Neural progenitor cell (in vitro differentiated cells): ENCODE measurements around the gene VTCN1. TPM values are rescaled to one million over a fixed set of nuclear protein-coding genes. Genes with fewer than 3 reads are reported as not detected.

Experiments used
- DNase-seq: peaks from one replicate; pipeline ENCODE4 v3.0.0-alpha.2; 2016; ENCODE audit warnings: low spot score
- H2AFZ ChIP-seq: fragments of 200-600 bp; sonication (generic); replicated peaks from 2 replicates; pipeline ENCODE4 v1.6.1; 2016; ENCODE audit warnings: antibody characterized with exemption
- H3F3A ChIP-seq: fragments of 200-600 bp; sonication (generic); 2 replicates; pipeline ENCODE4 v1.6.1; 2016; ENCODE audit warnings: antibody characterized with exemption, low read depth
- H3K27ac ChIP-seq: fragments of 200-600 bp; sonication (generic); 2 replicates; pipeline ENCODE4 v1.5.1; 2016; ENCODE audit warnings: mild to moderate bottlenecking
- H3K27me3 ChIP-seq: fragments of 200-600 bp; sonication (generic); 2 replicates; pipeline ENCODE4 v1.6.1; 2016; ENCODE audit warnings: mild to moderate bottlenecking, moderate library complexity
- H3K36me3 ChIP-seq: fragments of 200-600 bp; sonication (generic); 2 replicates; pipeline ENCODE4 v1.5.1; 2016
- H3K4me1 ChIP-seq: fragments of 200-600 bp; sonication (generic); 2 replicates; pipeline ENCODE4 v1.6.1; 2016; ENCODE audit warnings: mixed run types
- H3K4me2 ChIP-seq: fragments of 200-600 bp; sonication (generic); 2 replicates; pipeline ENCODE4 v1.6.1; 2016
- H3K4me3 ChIP-seq: fragments of 200-600 bp; sonication (generic); 2 replicates; pipeline ENCODE4 v1.5.1; 2016
- H3K79me2 ChIP-seq: fragments of 200-600 bp; sonication (generic); 2 replicates; pipeline ENCODE4 v1.6.1; 2016; ENCODE audit warnings: low read depth
- H3K9ac ChIP-seq: fragments of 200-600 bp; sonication (generic); 2 replicates; pipeline ENCODE4 v1.6.1; 2016
- H3K9me3 ChIP-seq: fragments of 200-600 bp; sonication (generic); 2 replicates; pipeline ENCODE4 v1.5.1; 2016; ENCODE audit warnings: low read depth
- H4K20me1 ChIP-seq: fragments of 200-600 bp; sonication (generic); 2 replicates; pipeline ENCODE4 v1.6.1; 2016; ENCODE audit warnings: low read depth
- H3K27ac Mint-ChIP-seq: 3 replicates; pipeline ENCODE4 v1.8.0; 2021; ENCODE audit warnings: mixed read lengths
- H3K27me3 Mint-ChIP-seq: 2 replicates; pipeline ENCODE4 v1.8.0; 2022; ENCODE audit warnings: low read depth, mild to moderate bottlenecking, inconsistent platforms, moderate library complexity, mixed read lengths; ENCODE audit not compliant: insufficient read depth
- H3K36me3 Mint-ChIP-seq: 3 replicates; pipeline ENCODE4 v1.8.0; 2021; ENCODE audit warnings: mixed read lengths
- H3K4me1 Mint-ChIP-seq: 3 replicates; pipeline ENCODE4 v1.8.0; 2021; ENCODE audit warnings: mixed read lengths
- H3K4me3 Mint-ChIP-seq: 3 replicates; pipeline ENCODE4 v1.8.0; 2021; ENCODE audit warnings: mild to moderate bottlenecking, moderate library complexity, mixed read lengths
- H3K9me3 Mint-ChIP-seq: 3 replicates; pipeline ENCODE4 v1.8.0; 2020; ENCODE audit warnings: mixed read lengths
- CTCF ChIP-seq: fragments of 200-600 bp; sonication (generic); IDR thresholded peaks from 2 replicates; pipeline ENCODE4 v1.5.1; 2017; ENCODE audit warnings: antibody characterized with exemption, mild to moderate bottlenecking
- EZH2 ChIP-seq: fragments of 200-600 bp; sonication (generic); IDR thresholded peaks from 2 replicates; pipeline ENCODE4 v1.6.1; 2017; ENCODE audit warnings: antibody characterized with exemption, mild to moderate bottlenecking, moderate library complexity
- EZH2phosphoT487 ChIP-seq: fragments of 200-600 bp; sonication (generic); IDR thresholded peaks from 2 replicates; pipeline ENCODE4 v1.6.1; 2017; ENCODE audit warnings: antibody characterized with exemption
- total RNA-seq: library from RNA; depleted of rRNA; stranded (reverse); fragments of >200 nt; gene quantifications from 2 replicates; pipeline ENCODE4 v1.2.3, GENCODE V29; 2015; ENCODE audit warnings: low replicate concordance

Gene VTCN1
- total RNA-seq, 1 donor from 2014 or later: 0.11 TPM

GRCh38 chr1:117130526-117130925 is 80.2 kb downstream of the VTCN1 start:
- Histone ChIP-seq H3K36me3 (no peaks in the 10 kb centered on the region), H3K4me1 (peaks cover 16% of the 10 kb centered on the region), H2AFZ (no peak overlapping the region), H3K9ac (no peak overlapping the region), H3F3A (peaks cover 6% of the 10 kb centered on the region), H3K79me2 (no peaks in the 10 kb centered on the region), H3K27ac (no peak overlapping the region), H4K20me1 (no peaks in the 10 kb centered on the region), H3K27me3 (no peaks in the 10 kb centered on the region), H3K4me3 (no peak overlapping the region), H3K4me2 (no peak overlapping the region), H3K9me3 (no peaks in the 10 kb centered on the region)
- H3K4me1 Mint-ChIP-seq: peaks cover 23% of the 10 kb centered on the region
- H3K4me3 Mint-ChIP-seq: no peak overlapping the region
- TF ChIP-seq EZH2 (no peak), EZH2phosphoT487 (no peak), CTCF (no peak)
- peaks cover 1% of the 10 kb centered on the region for H3K27me3 Mint-ChIP-seq
- no peaks in the 10 kb centered on the region for H3K9me3 Mint-ChIP-seq
- no peaks in the 10 kb centered on the region for H3K36me3 Mint-ChIP-seq
- no peak overlapping the region for H3K27ac Mint-ChIP-seq
- DNase-seq: no peak

- Histone ChIP-seq H3K4me2 (no peak overlapping the region), H3K27me3 (no peaks in the 10 kb centered on the region), H4K20me1 (no peaks in the 10 kb centered on the region), H3K79me2 (no peaks in the 10 kb centered on the region), H3F3A (peaks cover 3% of the 10 kb centered on the region), H3K27ac (no peak overlapping the region), H3K9me3 (no peaks in the 10 kb centered on the region), H3K4me3 (no peak overlapping the region), H2AFZ (peak overlapping the region; percentile 81), H3K4me1 (peaks cover 3% of the 10 kb centered on the region), H3K9ac (no peak overlapping the region), H3K36me3 (no peaks in the 10 kb centered on the region)
- TF ChIP-seq CTCF (peak; percentile 66), EZH2 (no peak)
- Mint-ChIP-seq H3K27me3 (no peaks in the 10 kb centered on the region), H3K9me3 (no peaks in the 10 kb centered on the region), H3K27ac (peak overlapping the region; percentile 90), H3K4me1 (peaks cover 11% of the 10 kb centered on the region), H3K4me3 (no peak overlapping the region), H3K36me3 (no peaks in the 10 kb centered on the region)
- peak; percentile 17 for DNase-seq
These were observed 82.2 kb downstream of the VTCN1 start for GRCh38 chr1:117128323-117129079.

GRCh38 chr1:117127795-117128194 is 82.9 kb downstream of the VTCN1 start:
- Histone ChIP-seq H3K36me3 (no peaks in the 10 kb centered on the region), H3K9me3 (no peaks in the 10 kb centered on the region), H3K4me2 (no peak overlapping the region), H3K4me3 (no peak overlapping the region), H2AFZ (peak overlapping the region; percentile 81), H3F3A (peaks cover 3% of the 10 kb centered on the region), H4K20me1 (no peaks in the 10 kb centered on the region), H3K9ac (no peak overlapping the region), H3K4me1 (peaks cover 3% of the 10 kb centered on the region), H3K27ac (no peak overlapping the region), H3K27me3 (no peaks in the 10 kb centered on the region), H3K79me2 (no peaks in the 10 kb centered on the region)
- no peak for TF ChIP-seq CTCF
- no peak for TF ChIP-seq EZH2phosphoT487
- H3K4me1 Mint-ChIP-seq: peaks cover 11% of the 10 kb centered on the region
- no peaks in the 10 kb centered on the region for H3K27me3 Mint-ChIP-seq
- no peak for DNase-seq
- H3K9me3 Mint-ChIP-seq: no peaks in the 10 kb centered on the region
- H3K4me3 Mint-ChIP-seq: no peak overlapping the region
- peak overlapping the region; percentile 8 for H3K27ac Mint-ChIP-seq
- no peaks in the 10 kb centered on the region for H3K36me3 Mint-ChIP-seq
